GM12872 (cell line): ENCODE data around the gene MCM8.
A peak's percentile ranks its signal among the peaks of the same experiment; 100 is the strongest.

ENCODE experiments used
- TF ChIP-seq, protein P1 (sequence below): IDR thresholded peaks from 3 replicates; pipeline ENCODE4 v1.5.1; 2011; ENCODE audit warnings: low read depth, mild to moderate bottlenecking, low read length, moderate library complexity; ENCODE audit not compliant: insufficient read depth

The MCM8 gene

DNA sequence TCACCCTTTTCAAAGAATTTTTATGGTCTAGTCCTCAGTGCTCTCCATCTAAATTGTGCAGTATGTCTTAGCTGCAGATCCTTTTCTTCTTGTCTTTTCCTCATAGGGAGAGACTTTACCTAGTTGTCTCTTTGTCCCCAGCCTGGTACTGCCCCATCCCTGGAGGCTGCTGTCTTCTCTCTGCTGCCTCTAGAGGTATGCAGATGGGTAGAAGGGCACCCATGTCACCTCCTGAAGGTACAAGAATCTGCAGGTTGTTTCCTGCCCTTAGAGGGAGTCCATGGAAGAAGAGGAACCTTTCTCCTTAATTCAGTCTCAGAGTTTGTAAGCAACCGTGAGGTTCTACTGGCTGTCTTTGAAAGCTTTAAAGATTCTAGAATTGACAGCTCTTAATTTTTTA, 39.1 kb downstream of the MCM8 start:
- TF ChIP-seq, protein P1, sequence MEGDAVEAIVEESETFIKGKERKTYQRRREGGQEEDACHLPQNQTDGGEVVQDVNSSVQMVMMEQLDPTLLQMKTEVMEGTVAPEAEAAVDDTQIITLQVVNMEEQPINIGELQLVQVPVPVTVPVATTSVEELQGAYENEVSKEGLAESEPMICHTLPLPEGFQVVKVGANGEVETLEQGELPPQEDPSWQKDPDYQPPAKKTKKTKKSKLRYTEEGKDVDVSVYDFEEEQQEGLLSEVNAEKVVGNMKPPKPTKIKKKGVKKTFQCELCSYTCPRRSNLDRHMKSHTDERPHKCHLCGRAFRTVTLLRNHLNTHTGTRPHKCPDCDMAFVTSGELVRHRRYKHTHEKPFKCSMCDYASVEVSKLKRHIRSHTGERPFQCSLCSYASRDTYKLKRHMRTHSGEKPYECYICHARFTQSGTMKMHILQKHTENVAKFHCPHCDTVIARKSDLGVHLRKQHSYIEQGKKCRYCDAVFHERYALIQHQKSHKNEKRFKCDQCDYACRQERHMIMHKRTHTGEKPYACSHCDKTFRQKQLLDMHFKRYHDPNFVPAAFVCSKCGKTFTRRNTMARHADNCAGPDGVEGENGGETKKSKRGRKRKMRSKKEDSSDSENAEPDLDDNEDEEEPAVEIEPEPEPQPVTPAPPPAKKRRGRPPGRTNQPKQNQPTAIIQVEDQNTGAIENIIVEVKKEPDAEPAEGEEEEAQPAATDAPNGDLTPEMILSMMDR: peak; percentile 20; the same call in 1 of the 3 replicates

- TF ChIP-seq, protein P1: no peak
Observed at GRCh38 chr20:5990946-5991345, 40.5 kb downstream of the MCM8 start.

DNA sequence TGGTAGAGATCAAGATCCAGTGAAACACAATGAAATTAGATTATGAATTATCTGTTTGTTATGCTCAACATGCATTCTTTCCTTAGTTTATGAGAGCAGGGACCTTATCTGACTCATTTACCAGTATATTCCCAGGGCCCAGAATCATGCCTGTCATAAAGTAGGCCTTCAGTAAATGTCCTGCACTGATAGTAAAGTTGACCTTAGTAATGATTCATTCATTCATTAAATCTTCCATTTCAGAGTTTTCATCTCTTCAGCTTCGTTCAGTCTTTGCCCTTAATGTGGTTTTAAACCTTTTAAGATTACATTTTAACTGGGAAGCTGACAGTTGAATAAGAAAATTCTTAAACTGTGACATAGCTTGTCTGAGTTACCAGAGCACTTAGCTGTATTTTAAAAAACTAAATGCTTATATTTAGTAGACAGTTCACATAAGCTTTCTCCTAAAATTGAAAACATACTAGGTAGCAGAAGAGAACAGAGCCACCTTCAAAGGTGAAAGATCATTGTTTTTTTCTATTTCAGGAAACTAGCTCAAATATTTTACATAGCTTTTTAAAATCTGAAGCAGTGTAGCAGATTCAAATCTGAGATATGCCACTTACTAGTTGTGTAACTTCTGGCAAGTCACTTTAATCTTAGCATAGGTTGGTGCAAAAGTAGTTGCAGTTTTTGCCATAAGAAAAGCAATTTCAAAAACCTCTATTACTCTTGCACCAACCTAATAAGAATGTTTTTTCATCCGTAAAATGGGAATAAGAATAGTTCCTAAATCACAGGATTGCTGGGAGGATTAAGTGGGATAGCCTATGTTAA, 41.4 kb downstream of the MCM8 start:
- TF ChIP-seq, protein P1: no peak

GRCh38 chr20:5996765-5997164, 46.3 kb downstream of the MCM8 start:
- TF ChIP-seq, protein P1: no peak

DNA sequence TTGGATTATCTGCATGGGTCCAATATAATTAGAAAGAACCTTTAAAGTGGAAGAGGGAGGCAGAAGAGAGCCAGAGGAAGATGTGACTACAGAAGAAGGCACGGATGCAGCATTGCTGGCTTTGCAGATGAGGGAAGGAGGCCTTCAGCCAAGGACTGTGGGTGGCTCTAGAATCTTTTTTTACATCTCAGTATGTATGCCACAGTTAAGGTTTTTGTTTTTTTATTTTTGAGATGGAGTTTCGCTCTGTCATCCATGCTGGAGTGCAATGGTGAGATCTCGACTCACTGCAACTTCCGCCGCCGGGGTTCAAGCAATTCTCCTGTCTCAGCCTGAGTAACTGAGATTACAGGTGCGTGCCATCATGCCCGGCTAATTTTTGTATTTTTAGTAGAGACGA, 49.3 kb downstream of the MCM8 start:
- TF ChIP-seq, protein P1: no peak

- TF ChIP-seq, protein P1: no peak
Observed at GRCh38 chr20:6000871-6001270, 50.4 kb downstream of the MCM8 start.

DNA sequence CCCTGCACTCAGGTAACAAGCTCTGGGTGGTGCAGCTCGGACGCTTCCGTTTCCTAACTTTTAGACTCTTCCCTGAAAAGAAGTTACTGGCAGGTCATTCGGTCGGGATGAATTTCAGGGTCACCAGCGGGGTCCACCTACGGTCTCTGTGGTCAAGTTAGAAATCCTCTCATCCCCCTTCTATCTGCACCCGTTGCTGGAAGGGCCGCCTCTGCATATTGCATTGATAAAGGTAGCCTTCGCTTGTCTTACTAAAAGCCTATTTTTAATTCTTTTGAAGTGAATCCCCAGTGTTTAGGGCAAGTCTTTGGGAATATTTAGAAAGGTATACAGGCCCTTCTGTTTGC, 56.1 kb downstream of the MCM8 start:
- TF ChIP-seq, protein P1: no peak
